ENCODE measurements around the gene CROCC. TPM values are rescaled to one million over a fixed set of nuclear protein-coding genes. Genes with fewer than 3 reads are reported as not detected.
A peak's percentile ranks its signal among the peaks of the same experiment; 100 is the strongest.

The CROCC gene
- total and polyA plus RNA-seq, 5 donors: 6.7 to 14.6 (median 11.5) TPM

GRCh38 chr1:16972189-16972895, 50.6 kb downstream of the CROCC start:
- no peak for ATAC-seq
- Histone ChIP-seq H3K27me3 (ENCODE audit: control insufficient read depth, insufficient read depth) (no peaks in the 10 kb centered on the region), H3K4me3 (ENCODE audit: low read length) (no peak overlapping the region), H3K9me3 (ENCODE audit: control insufficient read depth, low read length) (no peaks in the 10 kb centered on the region), H3K27ac (ENCODE audit: low read length) (no peak overlapping the region), H3K4me1 (ENCODE audit: control insufficient read depth, insufficient read depth, low read length) (no peaks in the 10 kb centered on the region)
- 76% methylated on average over 11 of the region's 11 CpGs for WGBS
- no peak for DNase-seq
- intact Hi-C loops (cut with DNase I): no loop called here

- ATAC-seq: no peak
- Histone ChIP-seq H3K4me1 (ENCODE audit: control insufficient read depth, insufficient read depth, low read length) (no peaks in the 10 kb centered on the region), H3K9me3 (ENCODE audit: control insufficient read depth, low read length) (no peaks in the 10 kb centered on the region), H3K27me3 (ENCODE audit: control insufficient read depth, insufficient read depth) (no peaks in the 10 kb centered on the region), H3K27ac (ENCODE audit: low read length) (no peak overlapping the region), H3K4me3 (ENCODE audit: low read length) (no peak overlapping the region)
- intact Hi-C loops (cut with DNase I): no loop called here
- DNase-seq: no peak
- WGBS: 88% methylated on average over 9 of the region's 9 CpGs
Observed at GRCh38 chr1:16973215-16973614, 51.5 kb downstream of the CROCC start.

GRCh38 chr1:16975211-16975610, 53.5 kb downstream of the CROCC start:
- WGBS: 60% methylated on average over 14 of the region's 14 CpGs
- ATAC-seq: no peak
- DNase-seq: no peak
- Histone ChIP-seq H3K27ac (ENCODE audit: low read length) (no peak overlapping the region), H3K9me3 (ENCODE audit: control insufficient read depth, low read length) (no peaks in the 10 kb centered on the region), H3K4me1 (ENCODE audit: control insufficient read depth, insufficient read depth, low read length) (no peaks in the 10 kb centered on the region), H3K27me3 (ENCODE audit: control insufficient read depth, insufficient read depth) (no peaks in the 10 kb centered on the region), H3K4me3 (ENCODE audit: low read length) (no peak overlapping the region)
- intact Hi-C loops (cut with DNase I): no loop called here

GRCh38 chr1:16975838-16976237, 54.1 kb downstream of the CROCC start:
- Histone ChIP-seq H3K9me3 (ENCODE audit: control insufficient read depth, low read length) (no peaks in the 10 kb centered on the region), H3K4me3 (ENCODE audit: low read length) (no peak overlapping the region), H3K27me3 (ENCODE audit: control insufficient read depth, insufficient read depth) (no peaks in the 10 kb centered on the region), H3K4me1 (ENCODE audit: control insufficient read depth, insufficient read depth, low read length) (no peaks in the 10 kb centered on the region), H3K27ac (ENCODE audit: low read length) (no peak overlapping the region)
- 86% methylated on average over 14 of the region's 14 CpGs for WGBS
- DNase-seq (no peak), ATAC-seq (no peak)
- intact Hi-C loops (cut with DNase I): no loop called here

- ATAC-seq (no peak), DNase-seq (no peak)
- WGBS: 83% methylated on average over 16 of the region's 16 CpGs
- H3K27me3 ChIP-seq (ENCODE audit: control insufficient read depth, insufficient read depth): no peaks in the 10 kb centered on the region
- no peaks in the 10 kb centered on the region for H3K9me3 ChIP-seq (ENCODE audit: control insufficient read depth, low read length)
- no peaks in the 10 kb centered on the region for H3K4me1 ChIP-seq (ENCODE audit: control insufficient read depth, insufficient read depth, low read length)
- H3K4me3 ChIP-seq (ENCODE audit: low read length): no peak overlapping the region
- intact Hi-C loops (cut with DNase I): no loop called here
- H3K27ac ChIP-seq (ENCODE audit: low read length): no peak overlapping the region
Observed at GRCh38 chr1:16976966-16977365, 55.2 kb downstream of the CROCC start.

DNA sequence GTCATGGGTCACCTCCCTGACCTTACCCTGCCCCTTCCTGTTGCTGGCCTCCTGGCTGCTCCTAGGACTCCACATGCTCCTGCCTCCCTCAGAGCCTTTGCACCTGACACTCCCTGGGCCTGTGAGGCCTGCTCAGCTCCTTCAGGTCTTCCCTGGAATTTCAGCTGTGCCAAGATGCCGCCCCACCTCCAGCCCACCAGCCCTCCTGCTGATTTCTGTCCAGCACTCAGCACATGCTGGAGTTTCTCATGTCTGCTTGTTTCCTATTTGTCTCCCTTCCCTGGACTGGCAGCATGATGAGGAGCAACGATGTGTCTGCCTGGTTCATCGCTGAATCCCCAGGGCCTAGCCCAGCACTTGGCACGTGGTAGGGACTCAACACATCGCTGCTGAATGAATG, 55.6 kb downstream of the CROCC start:
- Histone ChIP-seq H3K27me3 (ENCODE audit: control insufficient read depth, insufficient read depth) (no peaks in the 10 kb centered on the region), H3K4me3 (ENCODE audit: low read length) (no peak overlapping the region), H3K27ac (ENCODE audit: low read length) (no peak overlapping the region), H3K4me1 (ENCODE audit: control insufficient read depth, insufficient read depth, low read length) (no peaks in the 10 kb centered on the region), H3K9me3 (ENCODE audit: control insufficient read depth, low read length) (no peaks in the 10 kb centered on the region)
- 87% methylated on average over 5 of the region's 5 CpGs for WGBS
- DNase-seq (no peak), ATAC-seq (no peak)
- intact Hi-C loops (cut with DNase I): no loop called here

DNA sequence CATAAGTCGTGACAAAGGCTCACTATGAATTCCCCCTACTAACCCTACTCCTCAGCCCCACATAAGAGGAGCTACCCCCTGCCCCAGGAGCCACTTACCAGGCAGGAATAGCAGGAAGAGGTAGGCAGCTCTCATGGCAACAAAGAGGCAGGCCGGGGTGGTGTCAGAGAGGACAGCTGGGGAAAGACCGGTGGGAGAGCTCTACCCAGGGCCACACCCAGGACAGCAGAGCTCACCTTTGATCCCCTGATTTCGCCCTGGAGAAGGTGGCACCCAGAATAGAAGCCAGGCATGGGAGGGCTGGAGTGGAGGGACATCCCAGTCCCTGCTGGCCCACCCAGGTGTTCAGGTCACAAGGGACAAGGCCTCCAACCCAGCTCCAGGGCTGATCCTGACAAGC, 56.4 kb downstream of the CROCC start:
- no peak for ATAC-seq
- 81% methylated on average over 4 of the region's 4 CpGs for WGBS
- H3K4me3 ChIP-seq (ENCODE audit: low read length): no peak overlapping the region
- H3K9me3 ChIP-seq (ENCODE audit: control insufficient read depth, low read length): no peaks in the 10 kb centered on the region
- H3K27me3 ChIP-seq (ENCODE audit: control insufficient read depth, insufficient read depth): no peaks in the 10 kb centered on the region
- H3K27ac ChIP-seq (ENCODE audit: low read length): no peak overlapping the region
- no peaks in the 10 kb centered on the region for H3K4me1 ChIP-seq (ENCODE audit: control insufficient read depth, insufficient read depth, low read length)
- intact Hi-C loops (cut with DNase I): no loop called here
- DNase-seq: no peak

DNA sequence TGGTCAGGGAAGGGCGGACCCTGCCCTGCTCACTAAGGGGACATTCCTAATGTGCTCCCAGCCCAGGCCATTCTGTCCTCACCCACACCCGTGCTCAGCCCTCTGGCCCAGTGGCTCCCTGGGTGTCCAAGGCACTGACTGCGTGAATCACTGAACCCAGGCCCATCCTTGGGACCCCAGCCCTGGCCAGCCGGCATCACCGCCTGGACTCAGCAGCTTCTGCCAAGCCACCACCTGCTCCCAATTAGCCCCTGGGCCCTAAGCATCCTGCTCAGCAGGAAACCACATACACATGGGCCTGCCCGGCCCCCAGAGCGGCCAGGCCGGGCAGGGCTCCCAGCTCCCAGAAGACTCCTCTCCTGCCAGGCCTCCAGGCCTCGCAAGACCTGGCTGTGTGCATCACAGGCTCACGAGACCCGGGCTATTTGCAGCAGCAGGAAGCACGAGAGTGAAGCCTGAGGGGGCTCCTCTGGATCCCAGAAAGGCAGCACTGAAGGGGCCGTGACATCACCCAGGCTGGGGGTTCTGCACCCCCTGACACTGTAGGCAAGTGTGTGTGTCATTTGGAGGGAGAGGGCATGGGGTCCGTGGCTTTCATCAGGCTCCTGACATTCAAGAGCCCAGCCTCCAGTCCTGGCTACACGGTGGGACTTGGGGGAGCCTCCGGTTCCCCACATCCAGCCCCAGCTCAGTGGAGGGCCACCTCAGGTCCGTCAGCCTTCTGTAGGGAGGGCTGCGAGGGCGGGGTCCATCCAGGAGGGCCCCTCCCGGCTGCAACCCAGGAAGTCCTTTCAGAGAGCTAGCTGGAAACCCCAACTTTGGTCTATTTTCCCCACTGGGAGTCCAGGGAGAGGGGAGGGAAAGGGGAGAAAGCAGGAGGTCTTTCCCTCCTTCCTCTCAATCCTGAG, 57.1 kb downstream of the CROCC start:
- no peak overlapping the region for H3K4me3 ChIP-seq (ENCODE audit: low read length)
- intact Hi-C loops (cut with DNase I): no loop called here
- DNase-seq (peak; percentile 59 to 86 (median 81)), ATAC-seq (peak; percentile 50 to 68)
- H3K27me3 ChIP-seq (ENCODE audit: control insufficient read depth, insufficient read depth): no peaks in the 10 kb centered on the region
- no peaks in the 10 kb centered on the region for H3K4me1 ChIP-seq (ENCODE audit: control insufficient read depth, insufficient read depth, low read length)
- no peaks in the 10 kb centered on the region for H3K9me3 ChIP-seq (ENCODE audit: control insufficient read depth, low read length)
- 51% methylated on average over 20 of the region's 20 CpGs for WGBS
- no peak overlapping the region for H3K27ac ChIP-seq (ENCODE audit: low read length)

DNA sequence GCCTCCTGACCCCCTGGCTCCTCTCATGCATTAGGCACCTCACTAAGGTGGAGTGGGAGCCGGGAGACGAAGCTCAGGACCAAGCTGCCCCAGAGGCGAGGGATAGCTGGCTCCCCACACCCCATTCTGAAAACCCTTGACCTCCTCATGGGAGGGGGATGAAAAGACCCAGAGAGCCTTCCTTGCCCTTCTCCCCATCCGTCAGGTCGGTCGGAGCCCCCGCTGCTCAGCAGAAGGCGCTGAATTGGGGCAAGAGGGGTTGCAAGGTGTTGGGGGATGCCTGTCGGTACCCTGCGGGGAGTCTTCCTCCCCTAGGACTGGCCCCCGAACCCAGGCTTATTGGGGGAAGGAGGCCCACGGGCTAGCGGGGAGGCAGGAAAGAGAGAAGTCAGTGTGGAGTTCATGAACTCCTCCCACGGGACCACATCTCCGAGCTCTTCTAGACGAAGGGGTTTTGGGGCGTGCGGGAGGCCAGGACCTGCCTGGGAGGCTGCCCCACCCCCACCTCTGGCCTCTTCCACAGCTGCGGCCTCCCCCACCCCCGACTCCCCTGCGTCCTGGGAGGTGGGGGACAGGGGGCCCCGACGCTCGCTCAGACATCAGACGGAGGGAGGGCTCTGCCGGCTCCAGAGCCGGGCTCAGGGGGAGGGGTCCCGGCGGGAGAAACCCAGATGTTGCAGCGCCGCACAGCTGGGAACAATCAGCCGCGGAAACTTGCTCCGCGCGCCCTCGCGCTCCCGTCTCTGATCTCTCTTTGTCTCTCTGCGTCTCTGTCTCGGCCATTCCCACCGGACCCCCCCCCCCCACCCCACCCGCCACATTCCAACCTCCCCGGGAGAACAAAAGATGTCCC, 58.0 kb downstream of the CROCC start:
- peak overlapping the region; percentile 47 for H3K4me3 ChIP-seq (ENCODE audit: low read length)
- no peaks in the 10 kb centered on the region for H3K9me3 ChIP-seq (ENCODE audit: control insufficient read depth, low read length)
- H3K27ac ChIP-seq (ENCODE audit: low read length): no peak overlapping the region
- H3K4me1 ChIP-seq (ENCODE audit: control insufficient read depth, insufficient read depth, low read length): no peaks in the 10 kb centered on the region
- intact Hi-C loops (cut with DNase I): no loop called here
- WGBS: 16% methylated on average over 44 of the region's 44 CpGs
- DNase-seq (peak in 1 of 3 donors; percentile 72), ATAC-seq (no peak)
- no peaks in the 10 kb centered on the region for H3K27me3 ChIP-seq (ENCODE audit: control insufficient read depth, insufficient read depth)

DNA sequence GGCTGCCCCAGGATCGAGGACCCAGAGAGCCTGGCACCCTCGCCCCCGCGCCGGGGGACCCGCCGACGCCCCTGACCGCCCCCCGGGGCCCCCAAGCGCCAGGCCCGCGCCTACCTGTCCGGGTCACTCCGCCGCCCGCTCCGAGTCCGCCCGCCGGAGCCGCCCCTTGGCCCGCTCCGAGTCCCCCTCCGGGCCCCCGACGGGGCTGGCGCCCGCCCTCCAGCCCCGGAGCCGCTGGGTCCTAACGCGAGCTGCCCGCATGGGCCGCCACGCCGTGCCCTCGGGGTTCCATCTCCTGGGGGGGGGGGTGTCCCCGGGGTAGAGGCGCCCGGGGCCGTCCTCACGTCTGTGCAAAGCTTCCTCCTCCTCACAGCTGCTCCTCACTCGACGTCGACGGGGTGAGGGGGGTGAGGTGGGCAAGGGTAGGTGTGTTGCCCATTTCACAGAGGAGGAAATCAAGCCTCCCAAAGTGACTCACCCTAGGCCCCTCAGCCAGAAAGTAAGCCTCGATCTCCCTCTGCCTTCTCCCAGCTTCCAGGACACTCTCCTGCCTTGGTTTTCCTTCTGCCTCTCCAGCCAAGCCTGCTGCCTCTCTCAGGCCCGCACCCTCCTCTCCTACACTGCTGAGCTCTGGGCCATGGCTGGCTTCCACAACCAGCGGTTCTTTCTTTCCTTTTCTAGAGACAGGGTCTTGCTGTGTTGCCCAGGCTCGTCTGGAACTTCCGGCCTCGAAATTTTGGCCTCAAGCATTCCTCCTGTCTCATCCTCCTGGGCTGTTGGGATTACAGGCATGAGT, 58.9 kb downstream of the CROCC start, which contains the start of gene MFAP2:
Gene MFAP2 (minus strand): TSS at position 148 of the 796 bp plus-strand sequence. CDS start 2,347 bp downstream, outside the sequence.
- Histone ChIP-seq H3K4me3 (ENCODE audit: low read length) (peak within 1 kb of the TSS; percentile 47), H3K27ac (ENCODE audit: low read length) (no peak within 1 kb of the TSS), H3K9me3 (ENCODE audit: control insufficient read depth, low read length) (no peaks in the 10 kb centered on the region), H3K4me1 (ENCODE audit: control insufficient read depth, insufficient read depth, low read length) (no peaks in the 10 kb centered on the region), H3K27me3 (ENCODE audit: control insufficient read depth, insufficient read depth) (no peaks in the 10 kb centered on the region)
- DNase-seq (peak in 1 of 3 donors; percentile 74), ATAC-seq (peak in 1 of 2 donors; percentile 23)
- WGBS: 9% methylated on average over 53 of the region's 53 CpGs
- intact Hi-C loops (cut with DNase I): no loop called here

All from right cardiac atrium (tissue), 5 donors.